ENCODE results near the gene PDXP.

DNA sequence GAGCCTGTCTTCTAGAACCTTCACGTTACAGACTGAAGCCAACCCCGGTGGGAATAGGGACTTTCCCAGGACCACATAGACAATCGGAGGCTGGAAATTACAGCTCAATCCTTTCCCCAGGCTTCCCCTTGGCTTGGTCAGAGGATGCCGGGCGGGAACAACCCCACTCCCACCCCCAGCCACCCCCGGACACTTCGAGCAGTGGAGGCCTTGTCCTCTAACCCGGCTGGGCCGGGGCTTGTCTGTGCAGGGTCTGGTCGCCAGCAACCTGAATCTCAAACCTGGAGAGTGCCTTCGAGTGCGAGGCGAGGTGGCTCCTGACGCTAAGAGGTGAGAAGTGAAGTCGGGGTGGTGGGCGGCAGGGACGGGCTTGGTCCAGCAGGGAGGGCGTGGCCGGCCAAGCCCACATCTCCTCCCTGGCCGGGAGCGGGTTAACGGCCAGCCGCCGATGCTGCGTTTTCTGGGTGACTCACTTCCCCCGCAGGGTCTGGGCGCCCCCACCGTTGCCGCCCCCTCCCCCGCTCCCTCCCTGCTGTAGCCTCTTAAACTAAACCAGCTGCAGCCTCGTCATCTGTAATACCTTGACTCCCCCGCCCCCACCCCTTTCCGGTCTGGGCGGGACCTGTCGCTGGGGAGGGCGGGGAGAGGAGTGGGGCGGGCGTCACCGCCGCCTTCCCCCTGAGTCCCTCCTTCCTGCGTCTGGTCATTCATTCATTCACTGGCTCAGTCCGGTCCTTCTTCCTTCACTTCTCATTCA lies 18.4 kb downstream of the PDXP start:
- TF ChIP-seq, protein P1, sequence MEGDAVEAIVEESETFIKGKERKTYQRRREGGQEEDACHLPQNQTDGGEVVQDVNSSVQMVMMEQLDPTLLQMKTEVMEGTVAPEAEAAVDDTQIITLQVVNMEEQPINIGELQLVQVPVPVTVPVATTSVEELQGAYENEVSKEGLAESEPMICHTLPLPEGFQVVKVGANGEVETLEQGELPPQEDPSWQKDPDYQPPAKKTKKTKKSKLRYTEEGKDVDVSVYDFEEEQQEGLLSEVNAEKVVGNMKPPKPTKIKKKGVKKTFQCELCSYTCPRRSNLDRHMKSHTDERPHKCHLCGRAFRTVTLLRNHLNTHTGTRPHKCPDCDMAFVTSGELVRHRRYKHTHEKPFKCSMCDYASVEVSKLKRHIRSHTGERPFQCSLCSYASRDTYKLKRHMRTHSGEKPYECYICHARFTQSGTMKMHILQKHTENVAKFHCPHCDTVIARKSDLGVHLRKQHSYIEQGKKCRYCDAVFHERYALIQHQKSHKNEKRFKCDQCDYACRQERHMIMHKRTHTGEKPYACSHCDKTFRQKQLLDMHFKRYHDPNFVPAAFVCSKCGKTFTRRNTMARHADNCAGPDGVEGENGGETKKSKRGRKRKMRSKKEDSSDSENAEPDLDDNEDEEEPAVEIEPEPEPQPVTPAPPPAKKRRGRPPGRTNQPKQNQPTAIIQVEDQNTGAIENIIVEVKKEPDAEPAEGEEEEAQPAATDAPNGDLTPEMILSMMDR (IDR thresholded peaks at IDR 0.05; ENCODE audit: low read depth, low read length, poor library complexity, severe bottlenecking), result no peak
- TF ChIP-seq EZH2phosphoT487 (IDR thresholded peaks at IDR 0.05; ENCODE audit: borderline replicate concordance, low read length), result no peak

Data from DOHH2 (cell line).